C4-2B (cell line): ENCODE results near the gene BARHL1.

Experiments
- ZFX ChIP-seq: fragments of 450-650 bp; IDR thresholded peaks from 2 replicates; pipeline ENCODE4 v1.6.1; 2017
- TF ChIP-seq, protein P1 (sequence below): fragments of 450-650 bp; conservative IDR thresholded peaks from 2 replicates; pipeline ENCODE4 v1.5.1; 2017; ENCODE audit warnings: mild to moderate bottlenecking

DNA sequence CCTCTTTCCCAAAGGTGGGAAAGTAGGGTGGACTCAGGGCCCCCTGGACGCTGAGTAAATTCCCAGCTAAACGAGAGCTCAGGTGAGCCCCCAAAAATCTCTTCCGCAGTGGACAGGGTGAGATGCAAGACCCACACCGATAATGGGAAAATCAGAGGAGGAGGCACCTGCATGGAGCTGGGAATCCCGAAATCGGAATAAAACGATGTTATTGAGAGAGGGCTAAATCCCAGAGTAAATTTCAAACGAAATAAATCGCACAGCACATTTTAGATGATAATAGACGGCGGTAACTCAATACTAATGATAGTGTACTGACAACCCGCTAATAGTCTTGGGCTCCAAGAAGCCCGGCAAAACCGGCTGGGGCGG lies 3.0 kb upstream of the BARHL1 start:
- TF ChIP-seq ZFX, result no peak
- TF ChIP-seq, protein P1, sequence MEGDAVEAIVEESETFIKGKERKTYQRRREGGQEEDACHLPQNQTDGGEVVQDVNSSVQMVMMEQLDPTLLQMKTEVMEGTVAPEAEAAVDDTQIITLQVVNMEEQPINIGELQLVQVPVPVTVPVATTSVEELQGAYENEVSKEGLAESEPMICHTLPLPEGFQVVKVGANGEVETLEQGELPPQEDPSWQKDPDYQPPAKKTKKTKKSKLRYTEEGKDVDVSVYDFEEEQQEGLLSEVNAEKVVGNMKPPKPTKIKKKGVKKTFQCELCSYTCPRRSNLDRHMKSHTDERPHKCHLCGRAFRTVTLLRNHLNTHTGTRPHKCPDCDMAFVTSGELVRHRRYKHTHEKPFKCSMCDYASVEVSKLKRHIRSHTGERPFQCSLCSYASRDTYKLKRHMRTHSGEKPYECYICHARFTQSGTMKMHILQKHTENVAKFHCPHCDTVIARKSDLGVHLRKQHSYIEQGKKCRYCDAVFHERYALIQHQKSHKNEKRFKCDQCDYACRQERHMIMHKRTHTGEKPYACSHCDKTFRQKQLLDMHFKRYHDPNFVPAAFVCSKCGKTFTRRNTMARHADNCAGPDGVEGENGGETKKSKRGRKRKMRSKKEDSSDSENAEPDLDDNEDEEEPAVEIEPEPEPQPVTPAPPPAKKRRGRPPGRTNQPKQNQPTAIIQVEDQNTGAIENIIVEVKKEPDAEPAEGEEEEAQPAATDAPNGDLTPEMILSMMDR, result no peak
